HG03045 (cell line): ENCODE results near the gene CDHR5.

Source experiments
- ATAC-seq: cut with Tn5 transposase; IDR thresholded peaks from one replicate; pipeline ENCODE4 v1.9.1; 2021; ENCODE audit warnings: mild to moderate bottlenecking, moderate library complexity; ENCODE audit not compliant: unreplicated experiment

Gene CDHR5

DNA sequence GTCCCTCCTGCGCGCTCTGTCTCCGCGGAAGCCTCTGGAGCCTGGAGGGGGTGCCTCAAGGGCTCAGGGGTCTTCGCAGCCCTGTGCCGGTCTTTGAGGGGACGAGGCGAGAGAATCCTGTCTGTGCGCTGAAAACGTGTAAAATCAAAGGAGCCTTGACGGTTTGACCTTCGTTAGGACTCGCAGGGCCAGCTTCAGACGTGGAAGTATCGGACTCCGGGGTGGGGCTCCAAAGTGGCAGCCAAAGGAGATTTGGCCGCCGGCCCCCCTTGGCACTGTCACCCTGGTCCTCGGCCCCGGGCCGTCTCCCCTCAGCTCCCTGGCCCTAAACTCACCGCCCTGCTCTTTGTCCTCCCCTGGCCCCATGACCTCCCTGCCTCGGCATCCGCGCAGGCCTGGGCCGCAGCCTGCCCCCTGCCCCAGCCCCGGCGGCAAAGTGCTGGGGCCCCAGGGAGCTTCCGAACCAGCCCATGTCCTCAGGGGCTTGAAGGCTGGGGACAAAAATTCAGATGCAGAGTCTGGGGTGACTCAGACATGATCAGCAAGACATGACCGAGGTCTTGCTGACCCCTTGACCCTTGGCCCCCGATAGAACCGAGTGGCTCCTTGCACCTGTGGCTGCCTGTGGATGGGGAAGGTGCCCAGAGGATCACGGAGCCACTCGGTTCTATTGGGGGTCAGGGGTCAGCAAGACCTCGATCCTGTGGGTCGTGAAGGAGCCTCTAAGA lies 55.4 kb downstream of the CDHR5 start:
- no peak for ATAC-seq

GRCh38 chr11:568306-569157 lies 56.2 kb downstream of the CDHR5 start:
- ATAC-seq, result peak; percentile 79

DNA sequence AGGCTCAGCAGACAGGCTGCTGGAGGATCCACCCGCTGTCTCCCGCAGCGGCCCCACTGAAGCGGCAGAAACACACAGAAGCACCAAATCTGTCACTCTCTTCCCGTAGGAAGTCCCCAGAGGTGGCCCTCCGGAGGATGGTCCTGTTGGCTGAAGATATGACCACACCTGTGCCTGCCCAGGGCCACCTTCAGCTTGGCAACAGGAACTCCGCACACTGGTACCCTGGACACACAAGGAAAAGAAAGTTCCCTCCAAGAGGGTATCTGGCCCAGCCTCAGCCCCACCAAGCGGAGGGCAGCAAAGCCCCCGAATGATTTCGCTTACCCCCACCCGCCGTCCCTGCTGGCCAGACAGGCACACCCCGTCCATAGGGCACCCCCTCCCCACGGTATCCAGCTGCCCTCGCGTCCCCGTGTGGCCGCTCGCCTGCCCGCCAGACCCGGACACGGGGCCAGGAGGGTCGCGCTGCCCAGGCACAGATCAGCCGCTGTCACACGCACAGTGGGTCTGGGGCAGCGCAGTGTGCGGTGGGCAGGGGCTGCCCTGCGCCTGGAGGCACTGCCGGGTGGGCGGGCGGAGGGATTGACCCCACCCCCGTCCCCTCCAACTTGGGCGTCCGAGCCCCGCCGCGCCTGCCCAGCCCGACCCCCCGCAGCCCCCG lies 57.0 kb downstream of the CDHR5 start:
- ATAC-seq, result no peak

- ATAC-seq, result no peak
Measured at GRCh38 chr11:567011-567628, 57.6 kb downstream of the CDHR5 start.
